Right cardiac atrium (tissue), 5 donors: Measurements from ENCODE around the gene C12orf50. TPM values are rescaled to one million over a fixed set of nuclear protein-coding genes. Genes with fewer than 3 reads are reported as not detected.

Experiments
- ATAC-seq, 2 donors: fragments of 200-7000 bp; cut with Tn5 transposase; one replicate each; pipeline versions ENCODE4 v1.8.0 to v1.9.1; 2020; ENCODE audit warnings: moderate library complexity in 2 of 2, mild to moderate bottlenecking in 1 of 2
- DNase-seq, 3 donors: peaks; one replicate each; pipeline ENCODE4 v3.0.0-alpha.2; 2020
- H3K27ac ChIP-seq: one replicate; pipeline ENCODE4 v1.5.1; 2013; ENCODE audit warnings: mild to moderate bottlenecking, low read length, control low read depth, moderate library complexity
- H3K27me3 ChIP-seq: one replicate; pipeline ENCODE4 v1.6.1; 2013; ENCODE audit not compliant: control insufficient read depth, insufficient read depth
- H3K4me1 ChIP-seq: one replicate; pipeline ENCODE4 v1.6.1; 2013; ENCODE audit warnings: low read length; ENCODE audit not compliant: control insufficient read depth, insufficient read depth
- H3K4me3 ChIP-seq: one replicate; pipeline ENCODE4 v1.5.1; 2013; ENCODE audit warnings: low read length, control low read depth
- H3K9me3 ChIP-seq: one replicate; pipeline ENCODE4 v1.6.1; 2013; ENCODE audit warnings: low read length; ENCODE audit not compliant: control insufficient read depth
- WGBS: extraction: QIAGEN DNeasy Blood & Tissue Kit; methylation state at CpG from one replicate; pipeline ENCODE4 v1.1.7; 2013; 5-methylcytosine and 5-hydroxymethylcytosine counted together
- intact Hi-C, 4 donors: fragments of 100-400 bp; cut with DNase I; formaldehyde crosslinking; loops; one replicate each; pipeline versions ENCODE4 v1.11.0 to v1.14.0; 2022 to 2023
- long read RNA-seq, 4 donors: library from polyadenylated mRNA; unstranded; transcript quantifications; one replicate each; pipeline ENCODE4 v2.0.0, GENCODE V29; 2020 to 2021
- polyA plus RNA-seq: library from polyadenylated mRNA; stranded (reverse); fragments of 200-250 nt; gene quantifications from one replicate; pipeline ENCODE4 v1.2.3, GENCODE V29; 2013
- total RNA-seq, 4 donors: library from RNA; stranded (reverse); fragmentation: NEBNext Ultra II Directional; extraction: Animal tissue kit (Norgen Biotek cat#: 25700); gene quantifications; one replicate each; pipeline ENCODE4 v1.2.1, GENCODE V29; 2021
- donor health status: healthy with polysubstance abuse.
- donor health status: DM: no; HTN: yes; CAD: no.
- donor health status: DM: no; HTN: no; CAD: no.
- donor health status: DM: no; HTN: yes; CAD: no; lungs with severe emphysema.
- donor health status: DM: yes; HTN: yes; CAD: no.

Gene C12orf50, protein sequence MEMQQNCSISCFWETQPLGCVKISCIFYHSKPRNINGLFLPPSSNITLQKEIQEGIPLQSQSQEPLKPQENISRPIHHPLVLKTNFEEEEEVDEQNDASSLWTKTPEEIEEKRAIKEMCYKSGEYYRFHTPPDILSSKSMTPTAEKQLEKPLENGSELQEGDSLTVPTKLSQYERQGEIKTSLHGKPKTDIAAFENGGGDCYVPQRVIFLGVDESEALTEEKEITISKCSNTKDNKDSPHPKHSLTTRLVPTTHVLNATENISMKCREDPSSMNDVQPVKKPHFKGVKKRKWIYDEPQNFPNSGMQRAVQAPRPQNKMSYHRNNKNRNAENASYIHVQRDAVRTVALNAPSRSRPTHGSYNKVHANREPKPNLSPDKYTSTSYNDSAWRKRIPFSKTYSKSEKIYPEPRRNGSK
- total RNA-seq: under 1 TPM in 2 of 4 donors, not detected in 2; 0.06 to 0.17 TPM
- polyA plus RNA-seq: not detected
- long read RNA-seq, donor 1: 0 reads
- long read RNA-seq, donor 2: 0 reads
- long read RNA-seq, donor 3: 0 reads
- long read RNA-seq, donor 4: 0 reads

GRCh38 chr12:88029093-88029665 is at the start of gene C12orf50:
Gene C12orf50, minus strand, starts transcription at chr12:88029401. Its CDS starts 2,439 bp downstream, at chr12:88026962.
- WGBS: 50% methylated on average over 3 of the region's 3 CpGs
- no peak for DNase-seq
- intact Hi-C loops: no loop called here
- no peaks in the 10 kb centered on the region for H3K27me3 ChIP-seq
- H3K4me1 ChIP-seq: no peaks in the 10 kb centered on the region
- H3K27ac ChIP-seq: no peak within 1 kb of the TSS
- no peak for ATAC-seq
- H3K4me3 ChIP-seq: no peak within 1 kb of the TSS
- H3K9me3 ChIP-seq: no peaks in the 10 kb centered on the region

DNA sequence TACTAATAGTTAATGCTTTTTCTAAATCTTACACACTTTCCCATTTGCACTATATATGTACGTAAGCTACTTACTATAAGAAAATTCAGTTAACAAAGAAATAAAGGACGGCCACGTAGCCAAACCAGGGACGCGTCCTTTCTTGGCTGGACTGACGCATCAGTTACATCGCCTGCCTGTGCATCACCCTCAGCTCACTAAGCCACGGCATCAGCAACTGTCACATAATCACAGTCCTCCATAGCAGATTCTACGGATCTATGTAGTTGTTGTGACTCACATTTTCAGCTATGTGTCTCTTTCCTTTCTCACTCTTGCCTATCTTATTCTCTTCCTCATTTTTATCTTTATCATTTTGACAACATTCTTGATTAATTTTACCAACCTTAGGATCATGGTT is 38.1 kb upstream of the C12orf50 start:
- Histone ChIP-seq H3K27me3 (no peaks in the 10 kb centered on the region), H3K4me1 (no peaks in the 10 kb centered on the region), H3K9me3 (no peaks in the 10 kb centered on the region), H3K4me3 (no peak overlapping the region), H3K27ac (no peak overlapping the region)
- no peak for ATAC-seq
- 95% methylated on average over 9 of the region's 9 CpGs for WGBS
- DNase-seq: no peak
- intact Hi-C loops: no loop called here

GRCh38 chr12:88063375-88063774 is 34.2 kb upstream of the C12orf50 start:
- no peak for ATAC-seq
- H3K9me3 ChIP-seq: no peaks in the 10 kb centered on the region
- H3K4me1 ChIP-seq: no peaks in the 10 kb centered on the region
- H3K27ac ChIP-seq: no peak overlapping the region
- intact Hi-C loops: no loop called here
- H3K27me3 ChIP-seq: no peaks in the 10 kb centered on the region
- DNase-seq: no peak
- H3K4me3 ChIP-seq: no peak overlapping the region
- 82% methylated on average over 2 of the region's 2 CpGs for WGBS

DNA sequence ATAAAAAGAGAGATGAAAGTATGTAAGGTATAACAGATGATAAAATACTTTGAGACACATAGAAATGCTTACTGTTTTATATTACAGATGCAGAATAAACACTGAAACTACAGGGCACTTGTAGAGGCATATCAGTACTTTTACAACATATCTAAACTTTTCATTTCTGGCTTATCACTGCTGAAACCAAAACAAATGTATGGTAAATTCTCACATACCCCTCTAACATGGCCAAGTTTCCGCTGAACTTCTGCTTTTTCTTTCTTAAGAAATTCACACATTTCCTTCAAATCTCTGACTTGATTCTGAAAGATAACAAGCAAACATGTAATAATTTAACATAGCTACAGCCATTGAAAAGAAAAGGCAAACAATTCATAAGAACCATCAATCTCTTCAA is 33.3 kb upstream of the C12orf50 start:
- H3K27me3 ChIP-seq: no peaks in the 10 kb centered on the region
- no peak for DNase-seq
- WGBS: 82% methylated on average over 1 of the region's 1 CpG
- no peak overlapping the region for H3K4me3 ChIP-seq
- no peaks in the 10 kb centered on the region for H3K9me3 ChIP-seq
- intact Hi-C loops: no loop called here
- H3K4me1 ChIP-seq: no peaks in the 10 kb centered on the region
- H3K27ac ChIP-seq: no peak overlapping the region
- no peak for ATAC-seq

GRCh38 chr12:88058719-88059077 is 29.5 kb upstream of the C12orf50 start:
- DNase-seq: no peak
- intact Hi-C loops: no loop called here
- Histone ChIP-seq H3K27me3 (no peaks in the 10 kb centered on the region), H3K9me3 (no peaks in the 10 kb centered on the region), H3K27ac (no peak overlapping the region), H3K4me3 (no peak overlapping the region), H3K4me1 (no peaks in the 10 kb centered on the region)
- WGBS: 58% methylated on average over 1 of the region's 1 CpG
- ATAC-seq: peak; percentile 51 to 55

GRCh38 chr12:88057994-88058718 is 29.0 kb upstream of the C12orf50 start:
- Histone ChIP-seq H3K4me1 (no peaks in the 10 kb centered on the region), H3K27ac (peak overlapping the region; percentile 35), H3K9me3 (no peaks in the 10 kb centered on the region), H3K27me3 (no peaks in the 10 kb centered on the region), H3K4me3 (no peak overlapping the region)
- WGBS: 66% methylated on average over 4 of the region's 4 CpGs
- DNase-seq: peak; percentile 59 to 83 (median 70)
- ATAC-seq: peak; percentile 98 to 99
- intact Hi-C loops: no loop called here

DNA sequence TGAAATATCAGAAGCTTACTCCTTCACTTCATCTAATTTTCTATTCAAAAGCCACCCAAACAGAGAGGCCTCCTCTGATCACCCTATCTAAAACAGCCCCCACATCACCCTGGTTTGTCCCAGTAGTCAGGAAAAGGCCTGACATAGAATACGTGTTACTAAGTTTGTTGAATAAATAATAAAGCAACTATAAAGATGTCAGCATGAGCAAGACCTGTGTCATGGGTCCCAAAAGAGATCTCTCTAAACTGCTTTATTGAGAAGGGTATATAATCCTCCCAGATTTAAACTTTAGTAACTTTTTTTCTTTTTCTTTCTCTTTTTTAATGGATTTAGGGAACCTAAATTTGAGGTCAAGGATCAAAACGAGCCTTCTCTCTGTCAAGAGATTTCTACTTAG is 27.4 kb upstream of the C12orf50 start:
- DNase-seq: no peak
- ATAC-seq: no peak
- intact Hi-C loops: no loop called here
- H3K27ac ChIP-seq: no peak overlapping the region
- H3K27me3 ChIP-seq: no peaks in the 10 kb centered on the region
- H3K4me3 ChIP-seq: no peak overlapping the region
- H3K4me1 ChIP-seq: no peaks in the 10 kb centered on the region
- WGBS: 86% methylated on average over 2 of the region's 2 CpGs
- H3K9me3 ChIP-seq: no peaks in the 10 kb centered on the region

GRCh38 chr12:88052686-88053085 is 23.5 kb upstream of the C12orf50 start:
- H3K4me3 ChIP-seq: no peak overlapping the region
- H3K4me1 ChIP-seq: no peaks in the 10 kb centered on the region
- 91% methylated on average over 1 of the region's 1 CpG for WGBS
- H3K9me3 ChIP-seq: no peaks in the 10 kb centered on the region
- H3K27ac ChIP-seq: no peak overlapping the region
- intact Hi-C loops: no loop called here
- no peaks in the 10 kb centered on the region for H3K27me3 ChIP-seq
- peak in 1 of 2 donors; percentile 51 for ATAC-seq
- peak in 1 of 3 donors; percentile 43 for DNase-seq

DNA sequence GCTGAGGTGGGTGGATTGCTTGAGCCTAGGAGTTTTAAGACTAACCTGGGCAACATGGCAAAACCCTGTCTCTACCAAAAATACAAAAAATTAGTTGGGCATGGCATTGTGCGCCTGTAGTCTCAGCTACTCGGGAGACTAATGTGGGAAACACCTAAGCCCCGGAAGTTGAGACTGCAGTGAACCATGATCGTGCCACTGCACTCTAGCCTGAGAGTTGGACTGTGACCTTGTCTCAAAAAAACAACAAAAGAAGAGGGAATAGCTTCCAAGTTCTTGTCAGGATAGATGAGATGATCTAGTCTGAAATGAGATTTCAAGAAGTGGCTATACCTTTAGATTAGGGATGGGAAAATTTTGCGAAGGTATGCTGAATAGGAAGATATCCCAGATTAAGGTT is 14.8 kb upstream of the C12orf50 start:
- ATAC-seq: no peak
- Histone ChIP-seq H3K4me1 (no peaks in the 10 kb centered on the region), H3K27me3 (no peaks in the 10 kb centered on the region), H3K27ac (no peak overlapping the region), H3K9me3 (no peaks in the 10 kb centered on the region), H3K4me3 (no peak overlapping the region)
- intact Hi-C loops: no loop called here
- DNase-seq: no peak
- WGBS: 98% methylated on average over 5 of the region's 5 CpGs

GRCh38 chr12:88037770-88038169 is 8.6 kb upstream of the C12orf50 start:
- intact Hi-C loops: no loop called here
- ATAC-seq: no peak
- Histone ChIP-seq H3K27me3 (no peaks in the 10 kb centered on the region), H3K27ac (no peak overlapping the region), H3K4me1 (peaks cover 2% of the 10 kb centered on the region), H3K4me3 (no peak overlapping the region), H3K9me3 (no peaks in the 10 kb centered on the region)
- WGBS: 79% methylated on average over 1 of the region's 1 CpG
- DNase-seq: no peak

GRCh38 chr12:88036353-88036965 is 7.3 kb upstream of the C12orf50 start:
- Histone ChIP-seq H3K4me1 (peaks cover 2% of the 10 kb centered on the region), H3K27ac (no peak overlapping the region), H3K9me3 (no peaks in the 10 kb centered on the region), H3K4me3 (peak overlapping the region; percentile 92), H3K27me3 (no peaks in the 10 kb centered on the region)
- ATAC-seq (no peak), DNase-seq (no peak)
- WGBS: 22% methylated on average over 5 of the region's 5 CpGs
- intact Hi-C loops: no loop called here
